Measurements from ENCODE around the gene PREB. TPM values are rescaled to one million over a fixed set of nuclear protein-coding genes. Genes with fewer than 3 reads are reported as not detected.

Gene PREB
- polyA plus RNA-seq, 1 donor: 48.5 TPM

DNA sequence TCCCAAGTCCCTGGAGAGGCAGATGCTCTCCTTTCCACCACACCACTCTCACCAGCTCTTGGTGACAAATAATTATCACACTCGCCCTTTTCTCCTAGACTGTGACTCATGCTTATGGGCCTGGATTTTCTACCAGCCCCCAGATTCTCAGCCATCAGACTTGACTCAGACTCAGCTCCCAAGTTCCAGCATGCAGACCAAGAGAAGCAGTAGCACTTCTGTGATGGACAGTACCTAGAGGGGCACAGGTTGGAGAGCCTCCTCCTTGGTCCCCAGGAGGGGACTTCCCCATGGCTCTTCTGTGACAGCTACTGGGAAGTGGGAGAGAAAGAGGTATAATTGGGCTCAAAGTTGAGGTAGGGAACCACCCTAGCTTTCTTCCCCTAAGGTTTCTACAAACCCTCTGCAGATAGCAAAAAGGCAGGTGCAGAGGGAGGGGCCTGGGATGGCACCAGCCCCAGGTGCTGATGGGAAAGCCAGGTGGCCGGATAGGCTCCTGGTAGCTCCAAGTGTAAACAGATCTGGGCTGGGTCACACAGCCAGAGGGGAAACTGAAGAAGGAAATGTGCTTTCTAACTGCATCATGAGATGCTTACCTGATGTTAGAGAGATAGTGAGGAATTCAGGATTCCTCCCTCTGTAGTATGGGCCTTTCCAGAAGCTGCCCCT is 18.5 kb upstream of the PREB start:
- Histone ChIP-seq H3K36me3 (ENCODE audit: control insufficient read depth, insufficient read depth, low read length) (no peaks in the 10 kb centered on the region), H3K4me1 (ENCODE audit: control insufficient read depth, insufficient read depth, low read length) (peaks cover 13% of the 10 kb centered on the region), H3K4me3 (ENCODE audit: low read length) (no peak overlapping the region), H3K27me3 (ENCODE audit: control insufficient read depth, insufficient read depth, low read length) (no peaks in the 10 kb centered on the region), H3K27ac (ENCODE audit: low read length) (no peak overlapping the region), H3K9me3 (ENCODE audit: control insufficient read depth, low read depth, low read length) (peaks cover 3% of the 10 kb centered on the region)
- DNase-seq: peak in 1 of 2 donors; percentile 59
- no CpG with 5 or more reads among the region's 2 CpGs for WGBS (ENCODE audit: insufficient coverage, low lambda C conversion rate)

DNA sequence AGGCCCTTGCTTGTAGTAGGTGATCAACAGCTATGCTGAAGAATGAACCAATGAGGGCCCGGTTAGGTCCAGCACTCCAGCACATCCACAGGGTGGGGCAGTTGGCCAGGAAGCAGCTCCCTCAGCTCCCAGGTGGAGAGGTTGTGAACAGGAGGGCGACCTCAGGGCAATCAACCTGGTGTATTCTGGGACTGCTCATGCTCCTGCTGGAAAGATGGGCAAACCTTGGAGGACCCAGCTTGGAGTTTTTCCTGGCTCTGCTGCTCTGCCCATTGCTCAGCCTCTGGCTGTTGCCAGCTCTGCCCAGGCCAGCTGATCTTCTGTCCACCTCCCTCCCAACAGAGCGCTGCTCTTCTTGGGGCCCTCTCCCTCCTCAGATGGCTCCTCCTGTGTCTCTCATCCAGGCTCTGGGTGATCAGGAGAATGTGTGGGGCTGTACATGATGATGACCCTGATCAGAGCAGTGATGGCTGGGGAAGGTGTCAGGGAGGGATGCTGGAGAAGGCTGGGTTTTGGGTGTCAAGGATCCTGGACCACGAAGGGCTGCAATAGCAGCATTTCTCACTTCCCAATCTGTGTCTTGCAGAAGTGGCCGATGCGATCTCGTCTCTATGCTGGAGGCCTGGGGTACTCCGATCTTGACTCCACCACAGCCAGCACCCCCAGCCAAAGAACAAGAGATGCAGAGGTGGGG is 17.8 kb upstream of the PREB start:
- Histone ChIP-seq H3K27me3 (ENCODE audit: control insufficient read depth, insufficient read depth, low read length) (no peaks in the 10 kb centered on the region), H3K9me3 (ENCODE audit: control insufficient read depth, low read depth, low read length) (peaks cover 3% of the 10 kb centered on the region), H3K27ac (ENCODE audit: low read length) (no peak overlapping the region), H3K4me3 (ENCODE audit: low read length) (no peak overlapping the region), H3K36me3 (ENCODE audit: control insufficient read depth, insufficient read depth, low read length) (no peaks in the 10 kb centered on the region), H3K4me1 (ENCODE audit: control insufficient read depth, insufficient read depth, low read length) (peaks cover 13% of the 10 kb centered on the region)
- no CpG with 5 or more reads among the region's 8 CpGs for WGBS (ENCODE audit: insufficient coverage, low lambda C conversion rate)
- peak in 1 of 2 donors; percentile 31 for DNase-seq

DNA sequence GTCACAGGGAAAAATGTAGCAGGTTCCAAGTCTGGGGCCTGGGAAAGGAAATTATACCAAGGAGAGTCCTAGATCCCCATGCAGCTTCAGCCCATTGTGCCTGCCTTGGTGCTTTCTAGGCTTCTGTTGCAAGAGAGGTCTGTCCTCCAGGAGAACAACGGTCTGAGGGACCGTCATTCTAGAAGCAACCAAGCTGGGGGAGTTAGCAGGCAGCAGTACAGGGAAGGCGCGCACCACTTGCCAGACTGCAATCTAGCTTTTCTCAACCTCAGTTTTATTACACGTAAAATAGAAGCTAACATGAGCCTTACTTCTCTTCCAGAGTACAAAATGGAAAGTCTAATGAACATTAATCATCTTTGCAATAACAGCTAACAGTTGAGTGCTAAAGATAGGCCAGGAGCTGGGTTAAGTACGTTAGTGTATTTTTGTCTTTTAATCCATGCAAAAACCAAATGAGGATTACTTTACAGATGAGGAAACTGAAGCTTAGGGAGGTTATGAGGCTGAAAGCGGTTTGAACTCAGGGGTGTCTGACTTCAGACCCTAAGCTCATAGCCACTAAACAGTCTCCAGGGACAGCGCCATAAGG is 16.3 kb upstream of the PREB start:
- H3K4me1 ChIP-seq (ENCODE audit: control insufficient read depth, insufficient read depth, low read length): peaks cover 13% of the 10 kb centered on the region
- no peak overlapping the region for H3K27ac ChIP-seq (ENCODE audit: low read length)

DNA sequence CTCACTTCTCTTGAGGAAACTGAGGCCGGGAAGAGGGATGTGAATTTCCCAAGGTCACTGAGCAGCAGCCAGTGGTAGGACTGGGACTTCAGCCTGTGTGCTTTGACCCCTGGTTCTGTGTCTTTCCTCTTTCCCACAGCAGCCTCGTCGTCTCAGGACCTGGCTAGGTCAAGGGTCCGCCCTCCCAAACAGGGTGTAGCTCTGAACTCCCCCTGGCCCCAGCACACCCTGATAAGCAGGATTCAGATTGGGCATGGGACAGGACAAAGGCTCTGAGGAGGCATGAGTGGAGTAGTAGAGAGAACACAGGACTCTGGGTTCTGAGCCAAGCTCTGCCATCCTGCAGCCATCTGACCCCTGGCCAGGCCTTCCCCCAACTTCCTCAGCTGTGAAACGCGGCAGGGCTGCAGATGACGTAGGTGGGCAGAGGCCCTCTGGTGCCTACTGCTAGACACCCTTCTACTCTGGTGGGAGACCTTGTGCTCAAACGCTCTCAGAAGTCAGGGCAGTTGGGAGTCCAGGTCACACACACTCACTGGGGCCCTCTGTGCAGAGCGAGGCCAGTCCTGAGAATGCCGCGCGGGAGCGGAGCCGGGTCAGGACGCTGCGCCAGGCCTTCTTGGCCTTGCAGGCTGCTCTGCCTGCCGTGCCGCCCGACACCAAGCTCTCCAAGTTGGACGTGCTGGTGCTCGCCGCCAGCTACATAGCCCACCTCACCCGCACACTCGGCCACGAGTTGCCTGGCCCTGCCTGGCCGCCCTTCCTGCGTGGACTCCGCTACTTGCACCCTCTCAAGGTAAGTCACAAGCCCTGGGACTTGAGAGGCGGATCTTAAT is 15.4 kb upstream of the PREB start:
- H3K36me3 ChIP-seq (ENCODE audit: control insufficient read depth, insufficient read depth, low read length): no peaks in the 10 kb centered on the region
- peak; percentile 42 to 66 for DNase-seq
- H3K27ac ChIP-seq (ENCODE audit: low read length): no peak overlapping the region
- H3K4me1 ChIP-seq (ENCODE audit: control insufficient read depth, insufficient read depth, low read length): peaks cover 13% of the 10 kb centered on the region
- no peak overlapping the region for H3K4me3 ChIP-seq (ENCODE audit: low read length)
- no CpG with 5 or more reads among the region's 29 CpGs for WGBS (ENCODE audit: insufficient coverage, low lambda C conversion rate)
- no peaks in the 10 kb centered on the region for H3K27me3 ChIP-seq (ENCODE audit: control insufficient read depth, insufficient read depth, low read length)
- peaks cover 3% of the 10 kb centered on the region for H3K9me3 ChIP-seq (ENCODE audit: control insufficient read depth, low read depth, low read length)

More for the DNA sequence above, 16.3 kb upstream of the PREB start:
- Histone ChIP-seq H3K36me3 (ENCODE audit: control insufficient read depth, insufficient read depth, low read length) (no peaks in the 10 kb centered on the region), H3K9me3 (ENCODE audit: control insufficient read depth, low read depth, low read length) (peaks cover 3% of the 10 kb centered on the region), H3K4me3 (ENCODE audit: low read length) (no peak overlapping the region), H3K27me3 (ENCODE audit: control insufficient read depth, insufficient read depth, low read length) (no peaks in the 10 kb centered on the region)
- no CpG with 5 or more reads among the region's 8 CpGs for WGBS (ENCODE audit: insufficient coverage, low lambda C conversion rate)
- no peak for DNase-seq

DNA sequence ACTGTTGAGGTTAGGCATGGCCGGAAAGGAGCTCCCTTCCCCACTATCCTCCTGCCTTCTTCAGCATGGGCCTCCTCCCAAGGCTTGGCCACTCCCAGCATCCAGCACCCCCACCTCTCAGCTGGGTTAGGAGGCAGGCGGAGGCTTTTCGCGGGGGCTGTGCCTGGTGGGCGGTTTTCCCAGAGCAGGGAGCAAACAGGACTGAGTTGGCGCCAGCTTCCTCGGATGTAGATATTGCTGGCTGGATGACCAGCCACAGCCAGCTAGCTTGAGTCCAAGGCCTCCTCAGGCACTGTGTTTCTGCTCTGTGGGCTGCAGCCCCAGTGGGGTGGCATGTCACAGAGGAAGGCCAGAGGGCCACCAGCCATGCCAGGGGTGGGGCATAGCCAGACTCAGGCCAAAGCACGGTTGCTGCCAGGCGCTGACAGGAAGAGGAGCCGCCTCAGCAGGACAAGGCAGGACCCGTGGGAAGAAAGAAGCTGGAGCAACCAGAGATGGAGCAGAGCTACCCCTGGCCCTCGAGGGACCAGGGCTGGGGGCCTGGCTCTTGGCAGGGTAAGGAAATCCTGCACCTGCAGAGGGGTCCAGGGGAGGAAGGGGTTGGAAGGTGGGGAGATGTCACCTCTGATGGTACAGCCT is 14.5 kb upstream of the PREB start, which contains the start of gene TCF23:
Gene TCF23 (plus strand): TSS at position 204 of the 639 bp plus-strand sequence. CDS start 130 bp downstream, at position 334.
- H3K9me3 ChIP-seq (ENCODE audit: control insufficient read depth, low read depth, low read length): peaks cover 3% of the 10 kb centered on the region
- no peaks in the 10 kb centered on the region for H3K27me3 ChIP-seq (ENCODE audit: control insufficient read depth, insufficient read depth, low read length)
- H3K4me3 ChIP-seq (ENCODE audit: low read length): no peak within 1 kb of the TSS
- DNase-seq: no peak
- no peaks in the 10 kb centered on the region for H3K36me3 ChIP-seq (ENCODE audit: control insufficient read depth, insufficient read depth, low read length)
- H3K4me1 ChIP-seq (ENCODE audit: control insufficient read depth, insufficient read depth, low read length): peaks cover 13% of the 10 kb centered on the region
- H3K27ac ChIP-seq (ENCODE audit: low read length): no peak within 1 kb of the TSS
- no CpG with 5 or more reads among the region's 12 CpGs for WGBS (ENCODE audit: insufficient coverage, low lambda C conversion rate)

DNA sequence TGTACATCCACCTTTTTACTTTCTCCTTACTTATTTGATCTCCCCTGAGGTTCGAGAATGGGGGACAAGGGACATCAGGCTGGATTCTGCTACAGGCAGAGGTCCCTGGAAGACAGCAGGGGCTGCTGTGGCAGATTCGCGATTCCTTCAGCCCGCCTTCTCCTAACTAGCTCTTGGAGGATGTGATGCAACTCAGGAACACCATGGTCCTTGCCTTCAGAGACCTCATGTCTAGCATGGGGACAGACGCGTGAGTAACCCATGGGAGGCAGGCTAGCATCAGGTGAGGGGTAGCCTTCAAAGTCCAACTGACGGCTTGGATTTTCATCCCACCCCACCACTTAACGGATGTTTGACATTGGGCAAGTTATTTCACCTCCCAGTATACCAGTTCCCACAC is 13.5 kb upstream of the PREB start:
- WGBS (ENCODE audit: insufficient coverage, low lambda C conversion rate): no CpG with 5 or more reads among the region's 8 CpGs
- Histone ChIP-seq H3K4me3 (ENCODE audit: low read length) (no peak overlapping the region), H3K27ac (ENCODE audit: low read length) (no peak overlapping the region), H3K27me3 (ENCODE audit: control insufficient read depth, insufficient read depth, low read length) (no peaks in the 10 kb centered on the region), H3K36me3 (ENCODE audit: control insufficient read depth, insufficient read depth, low read length) (no peaks in the 10 kb centered on the region), H3K4me1 (ENCODE audit: control insufficient read depth, insufficient read depth, low read length) (peaks cover 13% of the 10 kb centered on the region), H3K9me3 (ENCODE audit: control insufficient read depth, low read depth, low read length) (peaks cover 3% of the 10 kb centered on the region)
- no peak for DNase-seq

DNA sequence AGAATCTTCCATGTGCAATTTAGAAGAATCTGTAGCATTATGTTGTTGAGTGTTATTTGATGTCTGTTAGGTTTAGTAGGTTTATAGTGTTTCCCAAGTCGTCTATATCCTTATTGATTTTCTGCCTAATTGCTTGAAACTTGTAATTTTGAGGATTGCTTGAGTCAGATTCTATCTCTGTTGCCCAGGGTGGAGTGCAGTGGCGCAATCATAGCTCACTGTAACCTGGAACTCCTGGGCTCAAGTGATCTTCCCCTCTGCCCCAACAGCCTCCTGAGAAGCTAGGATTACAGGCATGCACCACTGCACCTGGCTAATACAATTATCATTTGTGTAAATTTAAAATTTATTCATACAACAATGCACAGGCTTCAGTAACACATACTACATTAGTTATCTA is 11.2 kb upstream of the PREB start:
- Histone ChIP-seq H3K27ac (ENCODE audit: low read length) (no peak overlapping the region), H3K27me3 (ENCODE audit: control insufficient read depth, insufficient read depth, low read length) (no peaks in the 10 kb centered on the region), H3K36me3 (ENCODE audit: control insufficient read depth, insufficient read depth, low read length) (no peaks in the 10 kb centered on the region), H3K9me3 (ENCODE audit: control insufficient read depth, low read depth, low read length) (peaks cover 3% of the 10 kb centered on the region), H3K4me3 (ENCODE audit: low read length) (no peak overlapping the region), H3K4me1 (ENCODE audit: control insufficient read depth, insufficient read depth, low read length) (peaks cover 22% of the 10 kb centered on the region)
- WGBS (ENCODE audit: insufficient coverage, low lambda C conversion rate): no CpG with 5 or more reads among the region's 2 CpGs
- DNase-seq: no peak

DNA sequence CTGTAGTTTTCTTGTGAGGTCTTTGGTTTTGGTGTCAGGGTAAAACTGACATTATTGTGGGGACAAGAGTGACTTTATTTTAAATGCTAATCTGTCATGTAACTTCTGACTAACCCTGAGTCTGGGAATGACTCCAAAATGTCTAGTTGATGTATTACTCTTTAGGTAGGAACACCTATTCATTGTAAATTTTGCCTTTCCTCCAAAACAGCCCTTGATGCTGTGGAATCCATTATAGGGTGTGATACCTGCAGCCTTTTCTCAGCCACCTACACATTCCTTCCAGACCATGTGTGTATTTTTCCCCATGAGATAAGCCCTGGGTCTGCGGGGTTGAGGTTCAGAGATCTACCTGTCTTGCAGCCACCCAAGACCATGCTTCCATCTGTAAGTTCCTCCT is 8.8 kb upstream of the PREB start:
- Histone ChIP-seq H3K4me3 (ENCODE audit: low read length) (no peak overlapping the region), H3K27ac (ENCODE audit: low read length) (no peak overlapping the region), H3K27me3 (ENCODE audit: control insufficient read depth, insufficient read depth, low read length) (no peaks in the 10 kb centered on the region), H3K9me3 (ENCODE audit: control insufficient read depth, low read depth, low read length) (no peaks in the 10 kb centered on the region), H3K36me3 (ENCODE audit: control insufficient read depth, insufficient read depth, low read length) (no peaks in the 10 kb centered on the region), H3K4me1 (ENCODE audit: control insufficient read depth, insufficient read depth, low read length) (peaks cover 9% of the 10 kb centered on the region)
- DNase-seq: peak in 1 of 2 donors; percentile 37
- WGBS (ENCODE audit: insufficient coverage, low lambda C conversion rate): no CpG with 5 or more reads among the region's 1 CpG

DNA sequence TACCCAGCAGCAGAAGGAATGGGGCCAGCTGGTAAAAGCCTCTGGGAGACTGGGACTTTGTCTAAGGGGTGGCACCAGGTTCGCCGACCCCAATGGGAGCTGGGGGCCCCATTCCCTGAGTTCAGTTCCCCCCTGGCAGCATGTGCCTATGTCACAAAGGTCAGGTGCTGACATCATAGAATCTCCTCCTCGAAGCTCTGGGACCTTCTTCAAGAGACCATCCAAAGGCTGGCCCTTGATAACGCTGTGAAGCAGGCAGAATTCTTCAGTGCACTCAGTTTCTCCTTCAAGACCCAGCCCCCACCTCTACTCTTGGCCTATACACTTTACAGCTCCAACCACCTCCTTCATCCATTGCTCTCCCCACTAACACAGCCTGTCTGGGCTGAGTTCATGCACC is 4.9 kb upstream of the PREB start, which contains the start of gene PRR30:
Gene PRR30 (minus strand): TSS at position 101 of the 400 bp plus-strand sequence. CDS start 1,081 bp downstream, outside the sequence.
- Histone ChIP-seq H3K27me3 (ENCODE audit: control insufficient read depth, insufficient read depth, low read length) (no peaks in the 10 kb centered on the region), H3K4me3 (ENCODE audit: low read length) (no peak within 1 kb of the TSS), H3K9me3 (ENCODE audit: control insufficient read depth, low read depth, low read length) (no peaks in the 10 kb centered on the region), H3K36me3 (ENCODE audit: control insufficient read depth, insufficient read depth, low read length) (no peaks in the 10 kb centered on the region), H3K4me1 (ENCODE audit: control insufficient read depth, insufficient read depth, low read length) (peaks cover 9% of the 10 kb centered on the region), H3K27ac (ENCODE audit: low read length) (no peak within 1 kb of the TSS)
- WGBS (ENCODE audit: insufficient coverage, low lambda C conversion rate): no CpG with 5 or more reads among the region's 4 CpGs
- no peak for DNase-seq

Data from large intestine (tissue), 3 donors.